Endothelial cell of umbilical vein (primary cell): ENCODE results near the gene GAL3ST2. TPM values are rescaled to one million over a fixed set of nuclear protein-coding genes. Genes with fewer than 3 reads are reported as not detected.

Experiments
- BruUV-seq: library from RNA; stranded (reverse); fragments of 400-500 nt; replicated peaks from 2 replicates; lab custom pipeline; 2021; lab: Mats Ljungman, UMichigan
- CTCF ChIA-PET: fragments of 300-600, 350-600 bp; sonication (Branson Sonifier 250); formaldehyde crosslinking; loops from one replicate; lab custom pipeline; 2021; ENCODE audit warnings: antibody characterized with exemption, inconsistent platforms; lab: Charles Lee
- POLR2A ChIA-PET: fragments of 300-600, 350-600 bp; sonication (Branson Sonifier 250); formaldehyde crosslinking; loops from one replicate; lab custom pipeline; 2021; ENCODE audit warnings: antibody characterized with exemption, inconsistent platforms; lab: Charles Lee
- DNase-seq: peaks from one replicate; pipeline ENCODE4 v3.0.0-alpha.2; 2011; ENCODE audit warnings: low read depth, low spot score
- FAIRE-seq: peaks from 2 replicates; lab custom pipeline; 2011; peaks lifted over from hg19 to GRCh38; lab: Jason Lieb, UNC
- H2AFZ ChIP-seq: 2 replicates; pipeline ENCODE4 v1.6.0; 2012; ENCODE audit warnings: low read depth, low read length, control low read depth, inconsistent platforms
- H3K27ac ChIP-seq: 2 replicates; pipeline ENCODE4 v1.5.1; 2011; ENCODE audit warnings: low read depth, mild to moderate bottlenecking, control low read depth, low read length, moderate library complexity; ENCODE audit not compliant: insufficient read depth
- H3K27me3 ChIP-seq, 2 experiments: 2 replicates each; pipeline versions ENCODE4 v1.6.0 to v1.6.1; 2011; ENCODE audit warnings: low read length in 2 of 2, mixed read lengths in 1 of 2; ENCODE audit not compliant: control insufficient read depth in 2 of 2, insufficient read depth in 2 of 2
- H3K36me3 ChIP-seq, 2 experiments: 2 replicates in 1 of 2; 3 replicates in 1 of 2; pipeline ENCODE4 v1.5.1; 2011; ENCODE audit warnings: low read length in 2 of 2, mild to moderate bottlenecking in 1 of 2, moderate library complexity in 1 of 2; ENCODE audit not compliant: control insufficient read depth in 2 of 2, insufficient read depth in 2 of 2; ENCODE audit errors: extremely low read depth in 1 of 2
- H3K4me1 ChIP-seq: 3 replicates; pipeline ENCODE4 v1.5.1; 2011; ENCODE audit warnings: mild to moderate bottlenecking, low read length; ENCODE audit not compliant: control insufficient read depth, insufficient read depth; ENCODE audit errors: extremely low read depth
- H3K4me2 ChIP-seq: 2 replicates; pipeline ENCODE4 v1.6.1; 2011; ENCODE audit warnings: low read length, control low read depth, mixed read lengths; ENCODE audit not compliant: insufficient read depth
- H3K4me3 ChIP-seq, 3 experiments: fragments of 200-600 bp in 1 of 3; sonication (generic), shearing (Covaris generic) in 1 of 3; replicated peaks in 1 of 3; 2 replicates each; pipeline ENCODE4 v1.5.1; 2011 to 2016; ENCODE audit warnings: control low read depth in 3 of 3, low read length in 3 of 3, mild to moderate bottlenecking in 2 of 3, inconsistent platforms in 1 of 3, low read depth in 1 of 3, moderate library complexity in 1 of 3; ENCODE audit not compliant: insufficient read depth in 1 of 3
- H3K79me2 ChIP-seq: 2 replicates; pipeline ENCODE4 v1.6.0; 2012; ENCODE audit warnings: low read length, inconsistent platforms; ENCODE audit not compliant: control insufficient read depth, insufficient read depth
- H3K9ac ChIP-seq: replicated peaks from 2 replicates; pipeline ENCODE3; 2011; ENCODE audit warnings: low read length, control low read depth; ENCODE audit not compliant: insufficient read depth; ENCODE audit errors: extremely low read depth
- H3K9me1 ChIP-seq: replicated peaks from 3 replicates; pipeline ENCODE4 v1.6.0; 2011; ENCODE audit warnings: mild to moderate bottlenecking, low read length; ENCODE audit not compliant: control insufficient read depth, insufficient read depth; ENCODE audit errors: extremely low read depth
- H3K9me3 ChIP-seq: replicated peaks from 2 replicates; pipeline ENCODE4 v1.5.1; 2012; ENCODE audit warnings: low read length, inconsistent platforms; ENCODE audit not compliant: control insufficient read depth, insufficient read depth
- H4K20me1 ChIP-seq: replicated peaks from 2 replicates; pipeline ENCODE3; 2011; ENCODE audit warnings: mild to moderate bottlenecking, low read length; ENCODE audit not compliant: control insufficient read depth, insufficient read depth; ENCODE audit errors: extremely low read depth
- EZH2 ChIP-seq: IDR thresholded peaks from 2 replicates; pipeline ENCODE4 v1.6.1; 2012; ENCODE audit warnings: borderline replicate concordance, low read depth, mild to moderate bottlenecking, moderate library complexity, low read length, inconsistent platforms; ENCODE audit not compliant: severe bottlenecking
- FOS ChIP-seq: IDR thresholded peaks from 2 replicates; pipeline ENCODE4 v1.6.1; 2011; ENCODE audit warnings: mild to moderate bottlenecking, low read length, moderate library complexity, borderline replicate concordance; ENCODE audit not compliant: insufficient read depth
- GATA2 ChIP-seq: IDR thresholded peaks from 2 replicates; pipeline ENCODE4 v1.7.0; 2011; ENCODE audit warnings: low read depth, mild to moderate bottlenecking, moderate library complexity, mixed read lengths, low read length; ENCODE audit not compliant: insufficient read length, insufficient read depth
- JUN ChIP-seq: IDR thresholded peaks from 2 replicates; pipeline ENCODE4 v1.6.1; 2011; ENCODE audit warnings: borderline replicate concordance, low read depth; ENCODE audit not compliant: insufficient read length, insufficient read depth
- MAX ChIP-seq: IDR thresholded peaks from 2 replicates; pipeline ENCODE4 v1.6.1; 2011; ENCODE audit not compliant: insufficient read depth, insufficient read length
- MYC ChIP-seq: IDR thresholded peaks from one replicate; pipeline ENCODE4 v1.6.1; 2011; ENCODE audit warnings: mild to moderate bottlenecking, low read depth, low read length
- POLR2A ChIP-seq: IDR thresholded peaks from 2 replicates; pipeline ENCODE4 v1.6.1; 2012; ENCODE audit warnings: low read depth, mild to moderate bottlenecking, control low read depth, low read length
- POLR2AphosphoS5 ChIP-seq: IDR thresholded peaks from 2 replicates; pipeline ENCODE4 v1.6.1; 2012; ENCODE audit warnings: low read depth, mild to moderate bottlenecking, control low read depth, low read length, moderate library complexity; ENCODE audit not compliant: insufficient read depth
- dilution Hi-C: fragments of 300-500 bp; cut with MboI; formaldehyde crosslinking; loops from one replicate; pipeline ENCODE4 v1.15.0; 2019; ENCODE audit warnings: low sequenced_read_pairs; ENCODE audit not compliant: extremely low pct_ligation_motif_present
- intact Hi-C: fragments of 100-400 bp; cut with micrococcal nuclease; formaldehyde crosslinking; loops from one replicate; pipeline ENCODE4 v1.10.0; 2022
- polyA plus RNA-seq, 4 experiments: library from polyadenylated mRNA; depleted of rRNA in 3 of 4; stranded (reverse) in 3 of 4; unstranded in 1 of 4; fragments of >200 nt; gene quantifications; 2 replicates each; pipeline versions ENCODE4 v1.2.1 to v1.2.3, GENCODE V29; 2011 to 2012; ENCODE audit warnings: missing spikeins in 1 of 4
- total RNA-seq: library from RNA; stranded (reverse); gene quantifications from 2 replicates; pipeline ENCODE4 v1.2.3, GENCODE V29; 2021
- TF ChIP-seq, protein P1 (sequence below), 2 donors: IDR thresholded peaks; 1 replicate in 1 of 2; 2 replicates in 1 of 2; pipeline ENCODE4 v1.5.1; 2011; ENCODE audit warnings: low read length in 2 of 2, mild to moderate bottlenecking in 2 of 2, moderate library complexity in 2 of 2, control low read depth in 1 of 2, inconsistent platforms in 1 of 2, low read depth in 1 of 2; ENCODE audit not compliant: insufficient read depth in 1 of 2; ENCODE audit errors: extremely low read depth in 1 of 2

The GAL3ST2 gene
- total and polyA plus RNA-seq, 2 donors (not counting 3 experiments of a cell fraction or from before 2014, with no cell fraction given) = not detected

GRCh38 chr2:241762933-241763369 lies 13.7 kb upstream of the GAL3ST2 start:
- Histone ChIP-seq H3K9me1 (no peaks in the 10 kb centered on the region), H3K4me3 (no peak overlapping the region), H3K4me1 (no peaks in the 10 kb centered on the region), H4K20me1 (no peaks in the 10 kb centered on the region), H3K27me3 (no peaks in the 10 kb centered on the region), H2AFZ (no peak overlapping the region), H3K9me3 (no peaks in the 10 kb centered on the region), H3K27ac (no peak overlapping the region), H3K36me3 (peaks cover 0 to 2% of the 10 kb centered on the region in 2 experiments), H3K9ac (no peak overlapping the region), H3K4me2 (no peak overlapping the region), H3K79me2 (no peaks in the 10 kb centered on the region)
- ChIA-PET POLR2A (no interaction called here), CTCF (no interaction called here)
- intact Hi-C loops = no loop called here
- DNase-seq (no peak), FAIRE-seq (no peak)
- dilution Hi-C loops = no loop called here
- TF ChIP-seq FOS = no peak
- no peak for TF ChIP-seq GATA2
- no peak for TF ChIP-seq POLR2A
- no peak for TF ChIP-seq MYC
- no peak for TF ChIP-seq EZH2
- no peak for TF ChIP-seq POLR2AphosphoS5
- TF ChIP-seq JUN = no peak
- TF ChIP-seq, protein P1, sequence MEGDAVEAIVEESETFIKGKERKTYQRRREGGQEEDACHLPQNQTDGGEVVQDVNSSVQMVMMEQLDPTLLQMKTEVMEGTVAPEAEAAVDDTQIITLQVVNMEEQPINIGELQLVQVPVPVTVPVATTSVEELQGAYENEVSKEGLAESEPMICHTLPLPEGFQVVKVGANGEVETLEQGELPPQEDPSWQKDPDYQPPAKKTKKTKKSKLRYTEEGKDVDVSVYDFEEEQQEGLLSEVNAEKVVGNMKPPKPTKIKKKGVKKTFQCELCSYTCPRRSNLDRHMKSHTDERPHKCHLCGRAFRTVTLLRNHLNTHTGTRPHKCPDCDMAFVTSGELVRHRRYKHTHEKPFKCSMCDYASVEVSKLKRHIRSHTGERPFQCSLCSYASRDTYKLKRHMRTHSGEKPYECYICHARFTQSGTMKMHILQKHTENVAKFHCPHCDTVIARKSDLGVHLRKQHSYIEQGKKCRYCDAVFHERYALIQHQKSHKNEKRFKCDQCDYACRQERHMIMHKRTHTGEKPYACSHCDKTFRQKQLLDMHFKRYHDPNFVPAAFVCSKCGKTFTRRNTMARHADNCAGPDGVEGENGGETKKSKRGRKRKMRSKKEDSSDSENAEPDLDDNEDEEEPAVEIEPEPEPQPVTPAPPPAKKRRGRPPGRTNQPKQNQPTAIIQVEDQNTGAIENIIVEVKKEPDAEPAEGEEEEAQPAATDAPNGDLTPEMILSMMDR (IDR thresholded peaks at IDR 0.05; ENCODE audit: extremely low read depth in 1 of 2, insufficient read depth in 1 of 2, low read depth in 1 of 2, low read length in 2 of 2) = no peak
- TF ChIP-seq MAX = no peak
- BruUV-seq = no TSS peak
